T-helper 9 cell (primary cell): ENCODE measurements around the gene IL33.

Experiments
- DNase-seq: peaks from one replicate; pipeline ENCODE4 v3.0.0-alpha.2; 2020

Gene IL33

DNA sequence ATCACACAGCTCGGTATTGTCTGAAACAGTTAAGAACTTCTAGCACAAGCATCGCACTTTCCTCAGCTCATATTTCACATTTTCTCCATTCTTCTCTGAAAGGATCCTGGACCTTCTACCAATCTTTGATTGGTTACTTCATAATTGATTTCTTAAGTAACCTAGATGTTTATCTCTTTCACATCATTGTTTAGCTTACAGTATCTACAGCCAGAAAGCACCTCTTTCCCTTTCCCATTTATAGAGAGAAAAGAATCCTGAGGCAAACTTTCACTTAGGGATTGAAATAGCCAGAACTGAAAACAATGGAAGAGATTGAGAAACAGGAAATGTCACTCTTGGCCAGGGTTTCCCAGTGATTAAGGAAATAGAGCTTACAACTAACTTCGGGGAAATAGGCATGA lies 2.5 kb downstream of the IL33 start:
- no peak for DNase-seq

DNA sequence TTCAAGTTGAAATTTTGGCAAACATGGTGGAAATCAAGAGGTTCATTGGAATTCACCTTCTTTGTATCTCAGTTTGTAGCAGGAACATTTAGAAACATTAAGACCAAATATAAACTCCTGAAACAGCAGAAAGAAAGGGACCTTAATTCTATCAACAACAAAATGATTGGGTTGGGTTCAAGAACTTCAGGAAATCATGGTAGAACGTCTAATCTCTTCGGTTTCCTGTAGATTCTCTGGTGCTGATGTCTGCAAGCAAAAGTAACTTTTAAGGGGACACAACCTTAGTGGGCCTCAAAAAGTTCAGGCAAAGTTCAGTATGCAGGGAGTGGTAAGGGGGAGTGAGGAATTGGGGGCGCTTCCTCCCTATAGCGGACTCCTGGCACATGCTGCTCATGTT lies 3.4 kb downstream of the IL33 start:
- no peak for DNase-seq

DNA sequence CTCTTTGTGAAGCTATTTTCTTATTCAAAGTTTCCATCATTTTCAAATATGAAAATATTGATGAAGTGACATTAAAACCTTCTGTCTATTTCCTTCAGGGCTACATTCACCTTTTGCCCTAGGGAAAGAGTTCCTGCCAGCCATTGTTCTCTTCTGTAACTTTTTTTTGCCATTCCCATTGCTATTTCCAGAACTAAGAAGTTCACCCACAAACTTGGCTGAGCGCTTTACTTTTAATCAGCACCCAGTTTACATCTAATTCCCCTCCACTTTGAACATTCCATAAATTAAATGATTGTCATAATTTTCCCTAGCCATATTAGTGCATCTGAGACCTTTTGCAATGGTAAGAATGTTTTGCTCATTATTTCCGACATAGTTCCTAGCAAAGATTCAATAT lies 4.4 kb downstream of the IL33 start:
- no peak for DNase-seq

DNA sequence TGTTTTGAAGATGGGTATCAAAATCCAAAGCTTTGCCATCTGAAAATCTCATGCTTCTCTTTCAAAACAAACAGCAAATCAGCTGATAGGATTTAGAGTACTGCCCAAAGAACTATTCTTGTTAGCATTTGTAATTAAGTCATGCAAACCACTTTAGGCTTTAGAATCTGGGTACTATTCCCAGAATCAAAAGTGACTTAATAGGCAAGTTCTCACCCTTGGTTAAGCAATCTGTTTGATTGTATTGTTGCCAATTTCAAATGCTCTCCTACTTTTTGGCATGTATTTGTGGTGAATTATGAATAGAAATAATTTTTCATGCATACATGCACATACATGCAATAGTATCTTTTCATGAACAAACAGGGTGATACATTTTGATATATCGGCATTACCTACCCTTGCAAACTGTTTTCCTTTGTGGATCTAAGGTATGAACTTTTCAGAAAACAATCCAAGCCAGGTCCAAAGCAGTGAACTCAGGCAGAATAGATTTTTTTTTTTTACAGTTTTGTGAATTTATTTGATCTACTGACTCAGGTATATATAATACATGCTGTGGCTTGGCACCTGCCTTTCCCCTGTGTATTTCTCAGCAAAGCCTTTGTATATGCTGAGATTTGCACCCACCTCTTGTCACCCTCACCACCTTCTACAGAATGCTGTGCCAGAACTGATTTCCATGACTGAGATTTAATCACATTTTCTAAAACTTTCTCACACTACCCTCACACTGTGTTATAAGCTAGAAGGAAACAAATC lies 9.0 kb downstream of the IL33 start:
- no peak for DNase-seq

DNA sequence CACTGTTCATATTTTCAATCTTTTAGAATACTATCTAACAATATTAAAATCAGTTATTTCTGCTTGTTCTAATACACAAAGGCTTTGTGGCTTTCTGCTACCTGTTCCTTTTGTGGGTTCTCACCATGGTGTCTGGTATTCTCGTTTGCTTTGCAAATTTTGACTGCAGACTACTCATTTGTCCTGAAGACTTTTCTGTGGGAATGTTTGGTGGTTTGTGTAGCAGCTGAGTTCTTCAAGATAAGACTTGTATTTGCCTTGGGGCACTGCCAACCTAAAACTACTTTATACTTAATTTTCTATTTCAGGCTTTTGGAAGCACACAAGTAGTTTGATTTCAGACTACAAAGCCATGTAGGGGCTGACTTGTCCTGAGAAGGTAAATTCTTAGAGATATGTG lies 11.1 kb downstream of the IL33 start:
- no peak for DNase-seq

DNA sequence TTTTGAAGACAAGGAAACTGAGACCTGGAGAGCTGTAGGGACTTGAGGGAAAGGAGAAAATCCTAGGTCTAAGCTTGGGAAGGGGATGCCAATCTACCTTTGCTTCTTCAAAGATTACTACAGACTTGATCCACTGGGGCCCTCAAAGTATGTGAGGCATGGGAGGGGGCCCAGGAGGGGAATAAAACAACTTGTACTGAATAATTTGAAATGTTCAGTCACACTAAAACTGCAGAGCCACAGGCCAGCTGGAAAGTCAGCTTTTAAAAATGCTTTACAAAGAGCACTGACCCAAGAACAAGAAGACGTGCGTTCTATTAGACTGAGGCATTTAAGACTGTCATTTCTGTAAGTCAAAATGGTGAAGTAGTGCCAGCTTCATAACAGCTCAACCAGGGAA lies 13.6 kb downstream of the IL33 start:
- no peak for DNase-seq

DNA sequence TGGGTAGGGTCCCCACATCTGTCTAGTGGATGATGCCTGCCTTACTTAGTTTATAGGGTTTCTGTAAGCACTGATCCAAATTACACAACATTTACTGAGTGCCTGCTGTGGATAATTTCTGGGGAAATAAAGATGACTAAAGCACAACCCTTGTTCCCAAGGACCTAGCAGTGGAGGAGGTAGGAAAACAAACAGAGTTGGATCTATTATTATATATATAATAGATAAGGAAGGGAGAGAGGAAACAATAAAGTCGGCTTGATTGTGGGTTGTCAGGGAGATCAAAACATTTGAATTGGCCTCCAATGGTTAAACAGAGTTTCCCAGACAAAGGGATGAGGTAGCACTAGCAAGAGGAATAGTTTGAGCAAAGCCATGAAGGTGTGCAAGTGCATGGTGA lies 14.0 kb downstream of the IL33 start:
- no peak for DNase-seq

DNA sequence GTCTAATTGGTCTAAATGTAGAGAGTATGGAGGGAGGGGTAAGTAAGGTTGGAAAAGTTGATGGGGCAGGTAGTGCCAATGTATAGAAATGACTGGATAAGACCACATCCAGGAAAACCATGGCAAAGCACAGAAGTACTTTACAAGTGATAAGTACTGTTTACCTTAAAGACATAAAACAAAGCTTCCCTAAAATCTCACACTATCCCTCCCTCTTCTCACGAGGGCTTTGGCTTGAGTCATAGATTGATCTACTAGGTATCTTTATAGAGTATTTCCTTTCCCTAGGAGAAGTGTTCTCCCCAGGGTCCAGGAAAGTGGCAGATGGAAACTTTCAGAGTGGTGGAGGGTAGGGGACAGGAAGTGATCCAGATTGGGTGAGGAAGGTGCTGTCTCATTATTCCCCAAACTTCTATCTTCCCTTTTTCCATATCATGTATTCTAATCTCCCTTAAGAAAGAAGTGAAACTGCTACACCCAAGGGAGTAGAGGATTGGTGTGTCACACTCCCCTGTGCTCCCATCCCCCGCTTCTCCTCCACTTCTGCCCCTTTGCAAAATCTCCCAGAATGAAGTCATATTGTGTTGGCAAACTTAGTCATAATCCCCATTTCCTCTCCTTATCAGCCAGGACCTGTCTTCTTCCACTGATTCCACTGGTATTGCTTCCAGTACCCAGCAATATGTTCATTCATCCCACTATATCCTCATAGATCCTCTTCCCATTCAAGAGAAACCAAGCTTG lies 14.6 kb downstream of the IL33 start:
- no peak for DNase-seq

DNA sequence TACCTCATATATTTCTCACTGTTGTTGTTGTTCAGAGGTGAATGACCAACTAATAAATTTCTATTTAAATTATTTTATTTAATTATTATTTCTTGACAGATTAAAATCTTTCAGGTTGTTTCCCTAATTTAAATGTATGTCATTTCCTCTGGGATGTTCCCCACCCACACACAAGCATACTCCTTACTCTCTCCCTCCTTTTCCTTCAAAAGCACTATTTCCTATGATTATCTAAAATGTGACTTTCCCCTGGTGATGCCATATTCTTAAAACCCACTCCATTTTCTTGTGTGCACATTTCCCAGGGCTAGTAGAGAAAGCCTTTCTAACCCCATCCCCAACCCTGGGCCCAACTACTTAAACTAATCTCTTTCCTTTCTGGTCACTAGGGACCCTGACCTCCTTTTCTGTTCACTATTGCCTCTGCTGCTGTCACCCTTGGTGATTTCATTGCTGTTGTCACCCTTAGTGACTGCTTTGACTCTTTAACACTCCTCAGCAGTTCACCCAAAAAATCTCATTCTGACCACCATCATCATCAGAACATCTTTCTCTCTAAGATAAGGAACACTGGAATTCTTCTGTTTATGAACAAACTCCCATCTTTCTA lies 16.8 kb downstream of the IL33 start:
- no peak for DNase-seq

DNA sequence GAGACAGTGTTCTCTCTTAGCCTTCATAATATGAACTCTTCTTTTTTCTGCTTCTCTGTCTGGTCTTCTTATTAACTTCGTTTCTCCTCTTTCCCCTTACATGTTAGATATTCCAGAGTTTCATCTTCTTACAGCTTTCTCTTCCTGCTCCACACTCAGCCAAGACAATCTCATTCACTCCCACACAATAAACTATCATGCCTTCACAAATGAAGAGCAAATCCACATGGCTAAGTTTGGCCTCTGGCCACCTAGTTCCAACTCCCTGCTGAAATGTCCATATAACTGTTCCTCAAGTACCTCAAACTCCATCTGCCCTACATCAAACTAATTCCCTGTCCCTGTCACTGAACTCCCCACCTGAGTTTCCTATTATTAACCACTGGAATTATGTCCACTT lies 18.4 kb downstream of the IL33 start:
- no peak for DNase-seq

DNA sequence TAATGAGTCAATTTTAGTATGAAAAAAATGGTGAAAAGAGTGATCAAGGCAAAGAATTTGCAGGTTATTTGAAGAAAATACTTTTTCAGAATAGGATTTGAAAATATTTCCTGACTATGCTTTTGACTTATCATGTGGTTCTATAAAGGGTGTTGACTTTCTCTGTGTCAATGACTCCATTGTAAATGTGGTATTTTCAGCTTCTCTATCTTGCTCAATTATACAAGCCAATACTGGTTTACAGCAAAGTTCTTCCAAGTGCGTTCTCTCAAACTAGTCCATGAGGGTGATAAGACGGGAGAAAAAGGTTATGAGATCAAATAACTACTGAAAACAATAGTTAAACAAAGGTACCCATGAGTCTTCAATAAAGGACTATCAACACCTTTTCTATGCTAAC lies 21.7 kb downstream of the IL33 start:
- no peak for DNase-seq

DNA sequence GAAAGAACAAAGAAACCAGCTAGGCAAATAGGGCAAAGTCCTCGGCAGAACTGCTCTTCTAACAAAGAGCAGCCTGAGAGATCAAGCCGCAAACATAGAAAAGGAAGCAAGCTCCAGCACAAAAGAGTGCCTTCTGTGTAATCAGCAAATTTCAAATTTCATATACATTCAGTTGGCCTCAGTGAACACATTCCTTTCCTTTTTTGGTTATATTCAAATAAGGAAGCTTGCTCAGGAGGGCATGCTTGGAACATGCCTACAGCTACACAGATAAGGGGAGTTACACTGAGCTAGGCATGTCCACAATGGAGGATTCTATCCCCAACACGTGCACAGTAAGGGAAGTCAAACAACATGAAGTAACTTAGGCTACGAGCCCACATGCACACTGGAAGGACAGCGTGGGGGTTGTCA lies 23.4 kb downstream of the IL33 start:
- no peak for DNase-seq

DNA sequence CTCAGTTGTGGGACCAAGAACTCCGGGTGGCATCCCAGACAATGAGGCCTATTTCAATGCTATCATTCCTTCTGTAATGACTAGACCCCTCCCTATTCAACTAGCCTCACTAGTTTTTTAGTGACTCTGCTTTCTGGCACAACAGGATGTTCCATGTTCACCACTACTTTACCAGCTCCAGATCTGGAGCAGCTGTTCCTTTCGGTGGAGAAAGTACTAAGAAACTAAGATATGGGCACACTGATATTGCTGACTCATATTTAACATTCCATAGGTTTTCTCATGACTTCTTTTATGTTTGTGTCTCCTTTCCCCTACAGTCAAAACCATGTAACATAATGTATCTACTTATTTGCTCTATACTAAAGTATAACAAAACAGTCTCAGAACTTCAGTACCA lies 24.1 kb downstream of the IL33 start:
- no peak for DNase-seq

DNA sequence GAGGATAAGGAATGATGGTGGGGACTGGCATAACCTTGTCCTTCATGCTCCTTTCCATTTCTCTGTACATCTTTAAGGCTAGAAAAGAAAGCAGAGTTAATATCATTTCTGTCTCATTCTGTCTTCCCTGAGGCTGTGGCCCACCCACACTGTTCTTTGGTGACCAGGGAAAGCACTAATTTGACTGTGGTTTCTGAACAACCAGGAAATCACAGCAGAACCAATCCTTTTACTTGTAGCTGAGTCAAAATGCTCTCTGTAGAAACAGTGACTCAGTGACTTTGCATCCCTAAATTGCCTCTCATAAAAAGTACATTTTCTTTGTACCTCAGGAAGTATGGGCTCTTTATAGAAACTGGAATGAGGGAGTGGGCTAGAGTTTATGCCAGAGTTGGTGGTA lies 28.1 kb downstream of the IL33 start:
- DNase-seq: no peak

DNA sequence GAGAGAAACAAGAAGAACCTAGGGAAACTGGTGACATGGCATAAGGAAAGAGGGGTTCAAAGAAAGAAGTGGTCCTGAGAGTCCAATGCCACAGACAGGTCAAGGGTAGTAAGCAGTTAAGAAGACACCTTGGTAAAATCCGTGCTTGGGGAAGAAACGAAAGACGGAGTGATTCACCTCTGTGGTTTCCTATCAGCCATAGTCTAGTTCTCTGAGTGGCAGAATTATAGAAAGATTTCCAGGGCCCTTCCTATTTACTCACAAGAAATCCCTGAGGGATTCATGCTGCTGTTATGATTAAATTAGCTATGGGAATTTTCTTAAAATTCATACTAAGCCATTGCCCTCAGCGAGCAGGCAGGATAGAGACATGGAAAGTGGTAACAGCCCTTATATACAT lies 31.7 kb downstream of the IL33 start:
- no peak for DNase-seq

DNA sequence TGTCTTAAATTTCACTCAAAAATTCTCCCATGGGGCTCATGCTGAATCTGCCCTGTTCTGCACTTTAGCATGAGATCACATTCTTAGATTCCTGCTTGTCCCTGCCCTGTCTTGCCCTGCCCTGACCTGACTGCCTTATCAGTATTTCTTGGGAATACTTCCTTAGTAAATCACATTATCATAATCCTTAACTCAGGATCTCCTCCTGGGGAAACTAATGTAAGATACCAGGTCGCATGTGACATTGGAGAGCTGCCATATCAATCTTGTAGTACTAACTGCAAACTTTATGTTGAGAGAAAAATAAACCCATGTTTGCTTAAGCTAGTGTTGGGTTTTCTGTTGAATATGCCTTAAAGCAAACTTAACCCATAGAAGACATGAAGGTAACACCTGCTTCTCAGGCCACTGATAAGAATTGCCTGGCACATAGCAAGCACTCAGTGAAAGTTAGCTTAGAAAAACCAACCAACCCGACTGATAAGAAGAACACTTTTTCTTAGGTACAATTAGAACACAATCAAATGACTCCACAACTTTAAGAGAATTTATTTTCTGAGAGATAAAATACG lies 53.3 kb downstream of the IL33 start:
- no peak for DNase-seq

DNA sequence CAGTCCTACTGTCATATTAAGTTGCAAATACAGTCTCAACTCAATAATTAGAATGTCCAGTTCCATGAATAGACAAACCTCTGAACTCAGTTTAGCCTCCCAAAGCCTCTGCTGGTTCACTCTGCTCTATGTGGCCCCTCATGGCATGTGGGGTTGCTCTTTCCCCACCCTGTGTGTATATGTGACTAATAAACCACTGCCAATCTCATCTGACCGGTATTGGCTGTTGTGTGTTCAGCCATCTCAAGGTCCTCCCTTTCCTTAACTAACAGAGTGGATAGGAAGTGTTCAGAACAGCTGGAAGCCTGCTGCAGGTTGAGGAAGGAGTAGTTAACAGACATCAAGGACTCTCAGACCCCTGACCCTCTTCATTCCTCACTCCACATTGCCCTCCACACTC lies 55.3 kb downstream of the IL33 start:
- no peak for DNase-seq

DNA sequence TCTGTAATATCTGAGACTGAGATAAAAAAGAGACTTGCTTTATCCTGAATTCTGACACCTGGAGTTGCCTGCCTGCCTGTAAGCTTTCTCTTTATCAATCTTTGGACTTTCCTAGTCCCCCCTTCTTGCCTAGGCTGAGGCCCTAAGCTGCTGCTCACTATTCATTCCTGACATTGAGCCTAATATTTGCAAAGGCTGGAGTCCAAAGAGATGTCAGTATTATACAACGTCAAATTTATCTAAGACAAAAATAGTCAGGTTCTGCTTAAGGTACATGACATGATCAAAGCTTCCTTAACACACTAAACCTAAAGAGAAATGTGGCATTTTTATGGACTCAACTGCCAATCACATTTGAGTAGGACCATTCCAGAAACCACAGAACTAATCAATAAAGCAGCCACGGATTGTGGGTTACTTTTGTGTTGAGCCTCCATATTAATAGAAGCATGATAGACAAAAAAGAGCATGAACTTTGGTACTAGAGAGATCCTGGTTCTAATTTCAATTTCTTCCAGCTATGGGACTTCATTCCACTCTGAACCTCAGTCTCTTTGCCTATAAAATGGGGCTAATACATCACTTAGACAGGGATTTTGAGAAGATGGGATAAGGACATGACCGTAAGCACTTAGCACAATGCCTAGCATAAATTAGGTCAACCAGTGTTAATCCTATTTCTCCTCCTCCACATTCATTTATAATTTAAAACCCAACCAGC lies 56.1 kb downstream of the IL33 start:
- no peak for DNase-seq

DNA sequence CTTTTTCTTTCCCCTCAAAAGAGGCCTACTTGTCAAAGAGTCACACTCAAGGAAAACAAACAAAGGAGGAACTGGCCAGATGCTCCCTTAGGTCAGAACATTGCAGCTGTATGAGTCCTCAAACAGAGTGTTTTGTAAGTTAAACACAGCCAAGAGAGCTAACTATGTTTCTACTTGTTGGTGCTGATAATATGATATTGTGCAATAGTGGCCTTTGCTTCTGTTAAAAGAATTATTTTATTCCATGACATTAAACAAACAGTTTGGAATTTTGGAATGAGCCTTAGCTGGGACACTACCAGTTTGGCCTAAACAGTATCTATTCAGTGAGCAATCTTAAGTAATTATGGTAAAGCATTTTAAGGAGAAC lies 56.6 kb downstream of the IL33 start:
- DNase-seq: no peak

DNA sequence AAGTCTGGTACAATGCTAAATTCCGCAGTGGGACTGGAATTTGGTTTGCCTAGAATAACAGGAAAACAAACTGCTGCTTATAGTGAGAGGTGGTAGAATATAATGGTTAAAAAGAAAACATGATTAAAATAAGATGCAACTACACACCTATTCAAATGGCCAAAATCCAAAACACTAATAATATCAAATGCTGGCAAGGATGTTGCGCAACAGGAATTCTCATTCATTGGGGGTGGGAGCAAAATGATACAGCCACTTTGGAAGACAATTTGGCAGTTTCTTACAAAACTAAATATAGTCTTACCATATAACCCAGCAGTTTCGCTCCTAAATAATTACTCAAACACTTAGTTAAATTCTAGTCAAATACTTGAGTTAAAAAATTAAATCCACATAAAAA lies 61.8 kb downstream of the IL33 start:
- DNase-seq: no peak

DNA sequence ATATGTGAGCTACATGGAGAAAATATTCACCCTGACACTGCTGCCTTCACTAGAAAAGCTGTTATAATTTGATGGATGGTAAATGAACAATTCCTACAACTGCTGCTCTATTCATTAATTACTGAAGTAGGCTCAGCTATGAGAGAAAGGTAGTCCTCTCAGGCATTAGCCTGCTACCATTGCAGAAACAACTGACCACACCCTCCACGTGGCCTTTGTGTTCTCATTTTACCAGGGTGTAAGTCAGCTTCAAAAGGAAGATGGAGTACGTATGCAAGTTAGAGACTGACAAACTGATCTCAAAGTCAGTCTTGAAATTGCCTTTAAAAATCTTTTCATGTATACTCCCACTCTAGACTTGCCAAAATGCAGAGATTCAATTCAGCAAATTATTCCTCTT lies 86.3 kb downstream of the IL33 start:
- no peak for DNase-seq

DNA sequence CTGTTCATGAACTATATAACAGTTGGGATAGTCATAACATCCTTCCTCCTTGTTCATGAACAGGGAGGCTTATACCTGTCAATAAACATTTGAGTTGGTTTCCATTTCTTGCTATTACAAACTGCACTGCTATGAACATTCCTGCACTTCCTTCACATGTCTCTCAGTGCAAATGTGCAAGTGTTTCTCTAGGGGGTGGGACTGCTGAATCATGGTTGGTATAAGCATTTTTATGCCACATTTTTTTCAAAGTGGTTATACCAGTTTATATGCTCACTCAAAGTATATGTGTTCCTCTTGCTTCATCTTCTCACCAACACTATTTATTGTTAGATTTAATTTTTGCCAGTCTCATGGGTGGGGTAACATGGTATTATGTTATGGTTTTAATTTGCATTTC lies 86.8 kb downstream of the IL33 start:
- DNase-seq: no peak

DNA sequence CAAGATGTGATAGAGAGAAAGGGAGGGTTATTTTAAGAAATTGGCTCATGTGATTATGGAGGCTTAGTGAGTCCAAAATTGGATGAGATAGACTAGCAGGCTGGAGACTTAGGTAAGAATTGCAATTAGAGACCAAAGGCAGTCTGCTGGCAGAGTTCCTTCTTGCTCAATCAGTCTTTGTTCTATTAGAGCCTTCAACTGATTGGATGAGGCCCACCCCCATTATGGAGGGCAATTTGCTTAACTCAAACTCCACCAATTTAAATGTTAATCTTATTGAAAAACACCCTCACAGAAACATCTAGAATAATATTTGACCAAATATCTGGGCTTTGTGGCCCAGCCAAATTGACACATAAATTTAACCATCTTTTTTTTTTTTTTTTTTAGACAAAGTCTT lies 88.6 kb downstream of the IL33 start:
- DNase-seq: no peak
